HG03439 (cell line): Measurements from ENCODE around the gene CTU2.

Source experiments
- ATAC-seq: cut with Tn5 transposase; IDR thresholded peaks from one replicate; pipeline ENCODE4 v1.9.1; 2021; ENCODE audit warnings: mild to moderate bottlenecking, moderate library complexity; ENCODE audit not compliant: unreplicated experiment

Gene CTU2

DNA sequence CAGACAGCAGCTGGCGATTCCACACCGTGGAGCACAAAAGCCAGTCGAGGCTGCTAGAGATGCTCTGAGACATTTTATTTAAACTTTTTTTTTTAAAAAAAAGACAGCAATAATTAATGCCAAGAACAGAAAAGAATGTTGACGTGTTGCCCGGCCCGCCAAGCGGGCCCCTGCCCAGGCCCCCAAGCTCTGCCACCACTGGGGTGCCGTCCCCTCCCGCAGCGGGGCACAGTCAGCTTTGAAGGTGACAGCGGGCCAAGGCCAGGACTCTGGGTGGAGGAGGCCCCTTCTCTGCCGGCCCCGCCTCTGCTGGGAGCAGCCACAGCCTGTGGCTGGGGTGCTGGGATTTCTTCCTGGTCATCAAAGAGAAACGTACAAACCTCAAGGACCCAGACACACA is 9.9 kb upstream of the CTU2 start:
- no peak for ATAC-seq

DNA sequence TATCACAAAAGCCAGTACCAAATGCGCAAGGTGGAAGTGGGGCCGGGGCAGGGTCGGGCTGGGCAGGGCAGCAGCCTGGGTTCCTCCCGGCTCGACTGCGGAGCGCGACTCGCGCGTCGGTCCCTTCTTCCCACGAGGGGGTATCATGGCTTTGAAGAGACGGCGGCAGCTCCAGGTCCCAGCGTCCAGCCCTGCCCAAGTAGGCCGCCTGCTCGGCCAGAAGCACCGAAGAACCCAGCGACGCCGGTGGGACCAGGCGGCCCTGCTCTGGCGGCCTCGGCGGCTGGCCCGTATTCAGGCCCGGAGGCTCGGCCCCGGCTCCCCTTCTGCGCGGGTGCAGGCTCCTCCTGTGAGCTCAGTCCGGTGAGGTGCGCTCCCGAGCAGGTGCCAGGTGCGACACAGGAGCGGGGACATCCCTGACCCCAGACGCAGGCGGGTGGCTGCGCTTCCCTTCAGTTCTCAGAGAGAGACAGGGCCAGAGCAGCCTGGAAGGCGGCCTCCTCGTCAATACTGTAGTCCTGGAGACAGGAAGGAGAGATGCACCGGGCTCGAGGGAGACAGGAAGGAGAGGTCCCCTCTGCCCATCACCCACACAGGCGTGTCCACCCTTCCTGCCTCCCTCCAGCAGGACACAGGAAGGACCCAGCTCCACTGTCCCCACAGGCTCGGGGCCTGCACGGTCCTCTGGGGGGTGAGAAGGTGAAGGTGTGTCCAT is 9.0 kb upstream of the CTU2 start:
- ATAC-seq, result no peak

DNA sequence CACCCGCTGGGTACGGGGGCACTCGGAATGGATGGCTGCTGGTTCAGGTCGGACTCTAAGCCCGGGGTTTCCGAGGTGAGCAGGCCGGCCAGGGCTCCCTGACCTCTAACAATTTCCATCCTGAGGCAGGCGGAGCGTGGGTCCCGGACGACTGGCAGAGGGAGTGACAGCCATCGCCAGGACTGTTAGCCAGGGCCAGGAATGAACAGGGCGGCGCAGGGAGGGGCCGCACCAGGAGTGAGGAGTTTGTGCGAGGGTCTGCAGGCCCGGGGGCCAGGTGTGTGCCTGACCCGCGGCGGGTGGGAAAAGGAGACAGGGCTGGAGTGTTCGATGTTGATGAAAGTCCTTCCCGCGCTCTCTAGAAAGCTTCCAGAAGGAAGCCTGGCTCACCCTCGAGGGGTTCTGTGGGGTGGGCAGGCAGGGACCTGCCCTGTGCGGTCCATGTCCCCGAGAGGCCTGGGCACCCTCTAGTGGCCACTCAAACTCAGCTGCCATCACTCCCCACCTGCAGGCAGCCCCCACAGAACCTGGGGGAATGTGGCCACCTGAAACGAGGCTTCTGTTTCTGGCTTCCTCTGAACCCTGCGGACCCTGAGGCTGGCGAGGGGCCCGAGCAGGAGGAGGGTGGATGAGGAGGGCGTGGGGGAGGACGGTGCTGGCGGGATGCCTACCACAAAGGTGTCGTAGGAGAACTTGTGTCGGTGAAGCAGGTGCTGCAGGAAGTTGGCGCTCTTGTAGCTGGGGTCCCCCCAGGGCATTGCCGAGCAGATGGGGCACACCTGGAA is 8.3 kb upstream of the CTU2 start:
- ATAC-seq, result no peak

DNA sequence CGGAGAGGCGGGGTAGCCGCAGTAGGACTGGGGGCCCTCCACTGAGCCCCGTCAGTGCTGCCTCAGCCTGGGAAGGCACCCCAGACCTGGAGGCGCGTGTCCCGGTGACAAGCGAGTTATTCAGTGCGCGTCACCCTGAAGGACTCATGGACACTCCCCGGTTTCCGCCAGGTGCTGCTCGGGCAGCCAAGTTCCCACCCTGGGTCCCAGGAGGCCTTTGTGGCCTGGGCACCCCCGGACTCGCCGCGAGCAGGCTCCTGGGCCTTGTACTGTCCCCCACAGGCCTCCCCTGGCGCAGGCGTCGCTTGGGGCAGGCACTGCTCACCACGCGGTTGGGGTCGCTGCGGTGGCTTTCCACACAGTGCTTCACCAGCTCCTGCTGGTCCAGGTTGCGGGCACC is 7.7 kb upstream of the CTU2 start:
- no peak for ATAC-seq

DNA sequence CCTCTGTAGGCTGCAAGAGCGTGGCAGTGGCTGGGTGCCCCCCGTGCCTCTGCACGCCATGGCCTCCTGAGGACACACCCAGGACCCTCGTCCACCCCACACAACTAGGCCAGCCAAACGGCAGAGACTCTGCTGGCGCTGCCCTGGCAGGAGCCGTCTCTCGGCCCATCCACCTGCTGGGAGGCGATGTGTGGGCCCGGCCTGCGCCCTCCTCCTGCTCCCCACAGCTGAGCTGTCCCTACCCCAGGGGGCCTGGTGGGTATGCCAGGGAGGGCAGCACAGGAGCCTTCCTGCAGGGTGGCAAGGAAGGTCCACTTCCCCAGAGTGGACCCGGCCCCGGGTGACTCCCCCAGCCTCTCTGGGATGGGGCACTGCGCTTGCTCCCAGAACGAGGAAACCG is 7.1 kb upstream of the CTU2 start:
- no peak for ATAC-seq

DNA sequence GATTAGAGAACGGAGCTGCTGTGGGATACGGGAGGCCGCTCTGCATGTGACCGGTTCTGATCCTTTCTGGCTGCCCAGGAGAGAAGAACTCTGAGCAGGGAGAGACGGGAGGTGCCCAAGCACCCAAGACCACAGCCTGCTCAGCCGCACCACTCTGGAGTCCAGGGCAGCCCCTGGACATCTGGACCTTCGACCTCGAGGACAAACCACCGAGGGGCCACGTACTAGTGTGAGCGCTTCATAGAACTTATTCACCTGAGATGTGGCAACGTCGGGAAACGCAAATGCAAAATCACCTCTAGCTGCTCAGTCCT is 6.0 kb upstream of the CTU2 start:
- no peak for ATAC-seq

DNA sequence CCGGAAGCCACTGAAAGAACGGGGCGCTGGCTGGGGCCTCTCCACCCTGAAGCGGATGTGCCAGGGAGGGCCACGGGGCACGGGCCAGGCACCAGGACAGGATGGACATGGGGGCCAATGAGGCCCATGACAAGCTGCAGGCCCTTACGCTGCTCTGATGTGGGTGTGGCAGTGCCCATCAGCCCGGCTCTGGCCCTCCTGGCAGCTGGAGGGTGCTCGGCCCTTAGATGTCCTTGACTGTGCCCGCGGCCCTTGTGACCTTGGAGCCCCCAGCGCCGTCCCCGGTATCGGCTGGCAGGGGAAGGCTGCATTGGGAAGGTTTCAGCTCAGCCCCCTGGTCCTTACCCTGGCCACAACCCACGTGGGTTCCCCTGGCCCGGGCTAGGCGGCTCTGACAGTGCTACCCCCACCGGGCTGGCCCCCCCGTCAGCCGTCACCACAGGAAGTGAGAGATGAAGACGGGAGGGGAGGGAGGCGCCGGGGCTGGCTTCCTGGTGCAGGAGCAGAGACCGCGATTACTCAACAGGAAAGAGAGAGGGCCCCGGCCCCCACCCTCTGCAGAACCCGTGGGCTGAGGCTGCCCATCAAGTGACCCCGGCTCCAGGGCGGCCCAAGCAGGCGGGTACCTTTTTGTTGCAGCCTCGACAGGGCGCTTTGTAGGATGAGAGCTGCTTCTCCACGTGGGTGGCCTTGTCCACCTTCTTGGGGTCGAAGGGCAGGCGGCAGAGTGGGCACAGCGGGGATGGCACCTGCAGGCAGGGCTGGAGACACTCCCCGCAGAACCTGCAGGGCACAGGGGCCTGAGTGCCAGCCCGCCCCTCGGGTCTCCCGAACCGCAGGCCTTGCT is 5.4 kb upstream of the CTU2 start:
- peak; percentile 55 for ATAC-seq

DNA sequence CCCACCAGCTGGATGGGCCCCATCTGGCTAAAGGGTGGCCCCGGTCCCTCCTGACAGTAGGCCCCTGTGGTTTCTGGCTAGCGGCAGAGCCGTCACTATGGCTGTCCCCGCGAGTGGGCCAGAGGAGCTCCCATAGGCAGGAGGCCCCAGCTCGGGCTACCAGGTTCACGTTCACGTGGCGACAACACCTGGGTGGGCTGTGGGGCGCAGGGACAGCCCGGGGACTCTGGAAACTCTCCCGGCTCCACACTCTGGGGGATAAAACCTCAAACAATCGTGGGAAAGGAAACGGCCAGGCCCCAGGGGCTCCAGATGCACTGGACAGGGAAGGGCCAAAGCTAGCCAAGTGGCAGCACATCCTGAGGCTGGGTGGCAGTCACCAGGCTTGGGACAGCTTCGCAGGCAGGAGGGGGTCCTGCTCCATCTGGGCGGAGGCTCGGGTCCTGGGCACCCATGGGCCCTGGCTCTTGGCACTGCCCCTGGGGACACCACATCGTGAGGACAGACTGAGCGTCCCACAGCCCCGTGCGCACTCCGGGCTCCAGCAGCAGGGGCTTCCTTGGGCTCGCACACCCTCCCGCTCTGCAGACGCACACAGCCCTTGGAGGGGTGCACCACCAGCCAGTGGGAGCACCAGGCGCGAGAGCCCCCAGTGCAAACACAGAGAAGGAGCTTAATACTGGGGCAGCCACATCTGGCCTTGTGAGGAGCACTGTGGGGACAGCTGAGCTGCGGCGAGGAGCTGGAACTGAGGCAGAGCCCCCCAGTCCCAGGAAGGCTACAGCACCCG is 4.5 kb upstream of the CTU2 start:
- ATAC-seq, result no peak

DNA sequence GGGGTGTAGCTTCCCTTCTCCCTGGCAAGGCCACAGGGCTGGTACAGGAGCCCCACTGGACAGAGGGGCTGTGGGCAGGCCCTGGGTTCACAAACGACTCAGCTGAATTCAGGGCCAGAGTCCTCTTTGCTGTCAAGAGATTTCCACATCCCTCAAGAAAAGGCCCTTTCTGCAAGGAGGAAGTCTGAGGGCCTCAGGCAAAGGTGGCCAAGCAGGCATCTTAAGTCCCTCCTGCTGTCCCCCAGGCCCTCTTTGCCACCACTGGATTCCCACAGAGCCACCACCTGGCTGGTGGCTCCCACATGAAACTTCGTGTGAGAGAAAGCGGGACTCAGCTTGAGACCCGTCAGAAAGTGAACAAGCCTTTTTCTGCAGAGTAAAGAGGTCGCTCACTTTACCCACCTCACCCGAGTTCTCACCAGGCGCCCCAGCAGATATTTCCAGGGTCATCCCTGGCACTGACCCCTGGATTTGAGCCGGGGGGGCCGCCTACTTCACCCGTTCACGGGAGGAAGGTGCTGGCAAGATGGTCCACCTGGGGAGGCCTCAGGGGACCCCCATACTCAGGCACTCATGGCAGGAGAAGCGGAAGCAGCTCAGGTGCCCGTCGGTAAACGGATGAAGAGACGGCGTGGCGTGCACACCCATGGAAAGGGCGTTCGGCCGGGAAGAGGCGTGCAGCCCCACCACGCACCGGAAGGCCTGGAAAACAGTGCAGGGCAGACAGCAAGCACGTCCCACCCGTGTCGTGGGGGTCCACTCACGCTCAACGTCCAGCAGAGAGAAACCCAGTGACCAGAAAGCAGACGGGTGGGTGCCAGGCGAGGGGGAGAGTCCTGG is 3.7 kb upstream of the CTU2 start:
- no peak for ATAC-seq

DNA sequence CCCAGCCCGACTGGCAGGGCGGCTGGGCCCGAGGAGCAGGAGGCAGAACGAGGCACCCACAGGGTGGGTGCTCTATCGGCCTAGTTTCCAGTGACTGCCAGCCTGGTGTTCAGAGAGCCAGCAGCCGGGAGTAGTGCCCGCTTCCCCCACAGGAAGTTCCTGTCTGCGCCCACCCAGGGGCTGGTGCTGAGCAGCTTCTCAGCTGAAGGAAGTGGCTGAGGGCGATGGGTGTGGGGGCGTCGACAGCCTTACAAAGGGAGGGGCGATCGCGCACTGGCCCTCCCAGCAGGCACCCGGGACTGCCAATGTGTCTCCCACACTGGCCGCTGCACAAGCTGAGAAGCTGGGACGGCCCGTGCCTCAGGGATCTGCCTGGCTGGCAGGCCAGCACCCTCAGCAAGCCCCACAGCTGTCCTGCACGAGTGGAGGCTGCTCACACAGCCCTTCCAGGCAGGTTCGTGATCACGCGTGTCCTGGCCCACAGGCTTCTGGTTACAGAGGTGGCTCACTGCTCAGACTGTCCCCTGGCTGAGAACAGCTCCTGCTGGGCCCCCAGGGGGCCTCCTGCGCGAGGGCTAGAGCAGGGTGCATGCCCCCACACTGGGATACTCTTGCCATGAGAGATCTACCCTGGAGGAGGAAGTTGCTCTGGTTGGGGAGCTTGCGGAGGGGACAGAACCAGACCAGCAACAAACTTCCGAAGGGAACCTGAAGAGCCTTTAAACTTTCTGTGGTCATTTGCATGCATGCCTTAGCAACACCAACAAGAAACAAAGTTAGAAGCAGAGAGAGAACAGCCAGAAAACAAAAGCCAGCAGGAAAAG is 2.6 kb upstream of the CTU2 start:
- ATAC-seq, result no peak

DNA sequence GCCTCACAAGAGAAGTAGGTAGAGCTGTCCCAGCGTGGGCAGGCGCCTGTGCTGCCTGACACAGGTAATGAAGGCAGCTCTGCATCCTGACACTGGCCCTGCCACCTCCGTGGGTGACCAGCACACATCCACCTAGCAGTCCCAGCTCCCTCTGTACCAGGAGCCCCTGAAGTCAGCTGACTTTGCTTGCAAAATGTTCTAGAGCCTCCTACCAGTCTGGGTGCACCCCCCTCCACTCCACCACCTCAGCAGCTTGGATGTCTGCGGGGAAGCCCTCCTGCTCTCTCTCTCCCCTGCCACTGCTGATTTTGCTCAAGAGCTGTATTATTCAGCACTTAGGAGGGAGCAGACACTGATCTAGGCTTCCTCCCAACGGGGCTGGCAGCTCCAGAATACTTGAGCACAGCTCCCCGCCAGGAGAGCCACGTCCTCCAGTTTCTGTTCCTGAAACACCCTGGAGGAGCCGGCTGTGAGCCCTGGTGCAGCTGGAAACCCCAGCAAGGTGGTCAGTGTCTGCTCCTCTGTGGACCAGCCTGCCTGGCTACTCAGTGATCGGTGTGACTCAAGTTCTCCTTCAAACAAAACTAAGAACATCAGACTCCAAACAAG is 1.1 kb upstream of the CTU2 start:
- ATAC-seq, result no peak

DNA sequence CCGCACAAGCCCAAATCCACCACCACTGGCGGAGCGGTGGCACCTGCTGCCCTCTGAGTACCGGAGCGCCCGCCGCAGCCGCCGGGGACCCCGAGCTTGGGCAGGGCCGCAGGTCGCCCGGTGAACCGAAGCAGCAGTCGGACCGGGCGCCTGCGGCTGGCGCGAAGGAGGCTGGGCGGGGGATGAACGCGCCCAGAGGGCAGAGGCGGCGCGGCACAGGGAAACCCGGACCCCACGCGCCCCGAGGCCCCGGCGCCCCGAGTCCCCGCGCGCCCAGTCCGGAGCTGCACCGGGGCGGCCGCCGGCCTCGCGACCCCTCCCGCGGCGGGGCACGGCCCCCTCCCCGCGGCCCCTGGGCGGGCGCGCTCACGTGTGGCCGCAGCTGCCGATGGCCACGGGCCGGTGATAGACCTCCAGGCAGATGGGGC is 488 bp upstream of the CTU2 start:
- ATAC-seq, result peak; percentile 25

DNA sequence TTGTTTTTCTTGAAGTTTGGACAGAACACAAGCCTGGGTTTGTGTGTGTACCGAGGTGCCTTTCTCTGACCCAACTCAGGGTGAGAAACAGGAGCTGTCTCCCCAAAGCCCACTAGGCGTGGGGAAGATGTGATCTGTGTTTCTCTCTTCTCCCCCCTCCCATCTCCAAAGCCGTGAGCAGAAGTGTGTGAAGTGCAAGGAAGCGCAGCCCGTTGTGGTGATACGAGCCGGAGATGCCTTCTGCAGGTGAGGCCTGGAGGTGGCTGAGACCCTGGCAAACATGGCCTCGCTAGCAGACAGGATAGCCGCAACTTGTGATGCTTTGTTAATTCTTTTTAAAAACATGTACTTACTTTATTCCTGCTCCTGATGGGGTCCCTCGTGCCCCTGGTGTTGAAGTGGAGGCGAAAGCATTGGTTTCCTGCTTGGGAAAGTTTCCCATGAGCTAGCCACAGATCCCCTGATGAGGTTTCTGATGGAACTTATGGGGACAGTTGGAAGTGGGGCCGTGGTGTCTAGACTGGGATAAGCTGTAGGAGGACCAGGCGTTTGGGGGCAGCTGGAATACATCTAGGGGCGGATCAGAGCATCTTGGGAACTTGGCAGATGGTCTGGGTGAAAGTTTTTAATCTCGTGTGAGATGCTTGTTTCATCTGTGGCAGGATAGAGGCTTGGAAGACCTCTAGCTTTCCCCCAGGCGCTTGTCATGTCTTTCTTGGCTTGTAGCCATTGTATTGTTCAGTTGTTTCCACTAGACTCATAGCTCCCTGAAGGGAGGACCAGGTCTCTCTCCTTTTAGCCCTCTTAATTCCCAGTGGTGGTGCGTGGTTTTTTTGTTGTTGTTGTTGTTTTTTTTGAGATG is 893 bp downstream of the CTU2 start:
- no peak for ATAC-seq

DNA sequence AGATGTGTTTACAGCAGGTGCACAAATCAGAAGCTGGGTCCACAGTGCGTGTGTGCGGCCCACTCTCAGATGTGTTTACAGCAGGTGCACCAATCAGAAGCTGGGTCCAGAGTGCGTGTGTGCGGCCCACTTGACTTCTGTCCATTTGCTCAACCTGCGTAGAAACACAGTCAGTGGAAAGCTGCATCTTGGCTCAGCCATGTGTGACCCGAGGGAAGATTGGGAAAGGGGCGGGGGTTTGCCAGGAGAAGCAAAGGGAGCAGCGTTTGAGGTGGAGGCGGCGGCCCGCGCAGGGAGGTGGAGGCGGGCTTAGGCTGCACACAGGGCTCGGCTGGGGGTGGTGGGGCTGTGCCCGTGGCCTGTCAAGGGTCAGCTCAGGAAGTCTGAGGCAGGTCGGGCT is 4.3 kb downstream of the CTU2 start:
- ATAC-seq, result no peak

DNA sequence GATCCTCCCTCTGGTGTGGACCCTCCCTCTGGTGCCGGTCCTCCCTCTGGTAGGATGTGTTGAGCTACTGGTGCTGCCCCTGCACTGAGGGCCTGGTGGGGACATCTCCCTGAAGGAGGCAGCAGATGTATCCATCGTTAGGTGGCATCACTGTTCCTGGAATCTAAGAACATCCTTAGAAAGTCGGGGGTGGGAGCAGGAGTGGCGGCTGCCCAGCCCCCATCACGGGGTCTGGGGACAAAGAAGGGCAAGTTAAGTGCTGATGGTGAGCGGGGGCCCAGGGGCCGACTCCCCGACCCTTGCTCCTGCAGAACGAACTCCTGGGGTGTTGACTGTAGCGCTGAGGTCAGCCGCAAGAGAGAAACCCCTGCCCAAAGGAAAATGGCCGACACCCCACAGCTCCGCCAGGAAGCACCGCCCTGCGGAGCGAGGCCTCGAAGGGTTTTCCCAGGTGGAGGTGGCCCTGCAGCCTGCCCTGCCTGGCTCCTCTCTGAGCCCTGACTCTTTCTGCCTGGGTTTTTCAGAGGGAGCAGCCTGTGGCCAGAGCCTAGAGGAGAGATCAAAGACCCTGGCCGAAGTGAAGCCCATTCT is 5.5 kb downstream of the CTU2 start:
- ATAC-seq, result no peak

DNA sequence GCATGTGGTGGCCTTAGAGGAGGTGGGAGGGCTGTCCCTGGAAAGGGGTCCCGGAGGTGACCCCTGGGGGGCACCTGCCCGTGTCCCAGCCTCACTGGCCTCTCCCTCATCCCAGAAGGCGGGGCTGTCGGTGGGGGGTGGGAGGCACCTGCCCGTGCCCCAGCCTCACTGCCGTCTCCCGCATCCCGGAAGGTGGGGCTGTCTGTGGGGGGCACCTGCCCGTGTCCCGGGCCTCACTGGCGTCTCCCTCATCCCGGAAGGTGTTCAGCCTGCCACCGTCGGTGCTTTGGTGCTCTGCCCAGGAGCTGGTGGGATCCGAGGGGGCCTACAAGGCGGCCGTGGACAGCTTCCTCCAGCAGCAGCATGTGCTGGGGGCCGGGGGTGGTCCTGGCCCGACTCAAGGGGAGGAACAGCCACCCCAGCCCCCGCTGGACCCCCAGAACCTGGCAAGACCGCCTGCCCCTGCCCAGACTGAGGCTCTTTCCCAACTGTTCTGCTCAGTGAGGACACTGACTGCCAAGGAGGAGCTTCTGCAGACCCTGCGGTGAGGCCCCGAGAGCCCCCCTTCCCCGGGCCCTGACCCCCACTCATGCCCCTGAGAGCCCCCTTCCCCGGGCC is 6.2 kb downstream of the CTU2 start:
- ATAC-seq, result no peak

DNA sequence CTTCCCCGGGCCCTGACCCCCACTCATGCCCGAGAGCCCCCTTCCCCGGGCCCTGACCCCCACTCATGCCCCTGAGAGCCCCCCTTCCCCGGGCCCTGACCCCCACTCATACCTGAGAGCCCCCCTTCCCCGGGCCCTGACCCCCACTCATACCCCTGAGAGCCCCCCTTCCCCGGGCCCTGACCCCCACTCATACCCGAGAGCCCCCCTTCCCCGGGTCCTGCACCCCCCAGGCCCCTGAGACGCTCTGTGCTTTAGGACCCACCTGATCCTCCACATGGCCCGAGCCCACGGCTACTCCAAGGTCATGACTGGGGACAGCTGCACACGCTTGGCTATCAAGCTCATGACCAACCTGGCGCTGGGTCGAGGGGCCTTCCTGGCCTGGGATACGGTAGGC is 6.8 kb downstream of the CTU2 start:
- no peak for ATAC-seq
